ENCODE results near the gene TBL1X.
A peak's percentile ranks its signal among the peaks of the same experiment; 100 is the strongest.
"Not testable (repeated sequence)": the region's sequence is repeated elsewhere in the genome, so short reads cannot be mapped to it uniquely, and the experiment has no call there.

The TBL1X gene

DNA sequence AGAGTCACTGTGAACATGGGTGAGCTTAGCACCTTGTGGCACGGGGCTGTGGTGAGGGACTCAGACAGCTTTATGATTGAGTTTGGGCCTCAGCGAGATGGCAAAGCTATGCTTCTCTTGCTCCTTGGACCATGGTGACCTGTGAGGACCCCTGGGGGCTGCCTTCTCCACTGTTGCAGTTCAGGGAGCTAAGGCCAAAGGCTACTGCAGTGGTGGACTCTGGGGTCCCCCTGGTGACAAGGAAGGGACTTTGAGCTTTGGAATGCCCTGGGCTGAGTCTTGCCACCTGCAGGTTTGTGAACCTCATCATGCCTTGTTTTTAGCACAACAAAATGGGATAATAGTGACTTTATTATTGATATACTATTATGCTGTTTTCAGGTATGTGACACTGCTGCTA, 36.5 kb downstream of the TBL1X start:
- no peak for DNase-seq

- DNase-seq: no peak
Measured at GRCh38 chrX:9503261-9503660, 38.4 kb downstream of the TBL1X start.

- no peak for DNase-seq
Measured at GRCh38 chrX:9510366-9510765, 45.5 kb downstream of the TBL1X start.

- no peak for DNase-seq
Measured at GRCh38 chrX:9510980-9511379, 46.1 kb downstream of the TBL1X start.

- no peak for DNase-seq
Measured at GRCh38 chrX:9515489-9515888, 50.6 kb downstream of the TBL1X start.

GRCh38 chrX:9515973-9516538, 51.2 kb downstream of the TBL1X start:
- no peak for DNase-seq

- no peak for DNase-seq
Measured at GRCh38 chrX:9516635-9517034, 51.8 kb downstream of the TBL1X start.

DNA sequence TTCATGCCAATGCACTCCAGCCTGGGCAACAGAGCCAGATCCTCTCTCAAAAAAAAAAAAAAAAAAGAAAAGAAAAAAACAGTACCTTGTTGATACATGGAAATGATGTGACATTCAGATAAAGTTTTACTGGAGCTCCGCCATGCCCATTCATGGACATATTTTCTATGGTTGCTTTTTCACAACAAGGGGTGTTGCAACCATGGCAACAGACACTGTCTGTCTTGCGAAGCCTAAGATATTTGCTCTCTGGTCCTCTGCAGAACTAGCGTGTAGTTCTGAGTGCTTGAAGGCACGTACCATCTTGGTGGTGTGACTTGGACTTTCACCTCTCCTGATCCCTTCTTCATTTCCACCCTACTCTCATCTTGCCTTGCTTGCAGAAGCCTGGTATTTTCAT, 53.2 kb downstream of the TBL1X start:
- no peak for DNase-seq

GRCh38 chrX:9518889-9519288, 54.0 kb downstream of the TBL1X start:
- DNase-seq: no peak

GRCh38 chrX:9519546-9520216, 54.8 kb downstream of the TBL1X start:
- DNase-seq: no peak

DNA sequence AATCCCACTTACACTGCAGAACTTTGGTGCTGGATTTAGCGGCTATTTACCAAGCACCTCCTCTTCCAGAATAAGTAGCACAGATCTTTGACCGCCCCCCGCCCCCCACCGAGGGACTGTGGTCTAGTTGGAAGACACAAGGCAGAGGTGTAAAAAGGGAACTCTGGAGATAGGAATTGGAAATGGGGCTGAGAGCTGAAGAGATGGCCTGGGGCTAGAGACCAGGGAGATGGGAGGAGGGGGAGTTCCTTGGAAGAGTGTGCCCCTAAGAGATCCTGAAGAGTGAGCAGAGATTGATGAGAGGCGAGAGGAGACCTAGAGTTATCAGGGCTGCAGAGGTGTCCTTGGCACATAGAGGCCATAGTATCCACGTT, 55.3 kb downstream of the TBL1X start:
- no peak for DNase-seq

- DNase-seq: no peak
Measured at GRCh38 chrX:9522378-9523155, 57.7 kb downstream of the TBL1X start.

- DNase-seq: no peak
Measured at GRCh38 chrX:9525511-9526248, 60.8 kb downstream of the TBL1X start.

GRCh38 chrX:9526965-9527364, 62.1 kb downstream of the TBL1X start:
- no peak for DNase-seq

- no peak for DNase-seq
Measured at GRCh38 chrX:9528498-9528897, 63.6 kb downstream of the TBL1X start.

DNA sequence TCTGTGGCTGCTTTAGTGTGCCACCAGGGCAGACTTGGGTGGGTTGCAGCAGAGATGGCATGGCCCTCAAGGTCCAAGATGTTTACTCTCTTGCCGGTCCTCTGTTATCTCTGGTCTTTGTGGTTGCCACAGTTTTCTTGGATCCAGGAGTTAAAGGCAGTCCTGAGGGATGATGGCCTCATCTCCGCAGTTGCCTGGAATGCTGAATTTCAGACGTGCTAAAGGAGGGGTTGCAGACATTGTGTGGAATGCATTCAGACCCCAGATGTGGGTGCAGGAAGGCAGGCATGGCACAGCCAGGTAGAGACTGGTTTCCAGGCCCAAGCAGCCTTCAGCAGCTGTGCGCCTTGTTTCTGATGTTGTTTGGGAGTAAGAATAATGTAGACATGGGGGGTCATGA, 64.4 kb downstream of the TBL1X start:
- no peak for DNase-seq

DNA sequence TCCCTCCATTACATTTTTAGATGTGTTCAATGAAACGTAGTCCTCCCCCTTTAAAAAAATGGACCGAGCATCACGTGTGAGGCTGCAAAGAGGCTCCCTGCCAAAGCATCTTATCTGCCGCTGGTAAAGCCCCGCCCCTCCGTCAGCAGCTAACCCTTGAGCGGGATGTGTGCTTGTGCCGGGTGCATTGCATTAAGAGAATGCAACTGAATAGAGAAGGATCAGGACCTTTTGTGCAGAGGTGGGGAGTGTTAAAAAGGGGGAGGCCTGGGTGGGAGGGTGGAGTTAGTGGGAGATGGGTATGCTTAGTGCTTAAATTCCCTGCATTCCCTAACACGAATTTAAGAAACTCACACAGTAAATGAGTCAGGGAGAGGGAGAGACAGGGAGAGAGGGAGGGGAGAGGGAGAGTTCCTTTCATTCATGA, 66.0 kb downstream of the TBL1X start:
- DNase-seq: peak; percentile 65

- DNase-seq: no peak
Measured at GRCh38 chrX:9532349-9532748, 67.5 kb downstream of the TBL1X start.

DNA sequence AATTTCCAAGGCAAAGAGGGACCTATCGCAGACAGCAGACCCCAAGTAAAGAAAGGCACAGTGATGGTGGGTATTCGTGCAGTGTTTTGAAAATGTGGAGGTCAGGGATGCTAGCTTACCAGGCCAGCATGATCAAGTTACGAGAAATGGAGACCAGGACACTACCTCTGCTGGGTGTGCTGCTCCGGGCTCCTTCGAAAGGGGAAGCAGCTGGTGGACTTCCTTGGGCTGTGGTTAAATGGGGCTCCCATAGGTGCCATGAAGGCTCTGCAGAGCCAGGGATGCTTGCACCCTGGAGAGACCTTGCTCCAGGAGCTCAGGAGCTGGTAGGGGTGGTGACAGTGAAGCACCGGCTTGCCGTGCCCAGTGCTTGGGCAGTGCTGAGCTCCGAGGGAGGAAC, 68.8 kb downstream of the TBL1X start:
- no peak for DNase-seq

GRCh38 chrX:9534686-9535085, 69.8 kb downstream of the TBL1X start:
- DNase-seq: no peak

DNA sequence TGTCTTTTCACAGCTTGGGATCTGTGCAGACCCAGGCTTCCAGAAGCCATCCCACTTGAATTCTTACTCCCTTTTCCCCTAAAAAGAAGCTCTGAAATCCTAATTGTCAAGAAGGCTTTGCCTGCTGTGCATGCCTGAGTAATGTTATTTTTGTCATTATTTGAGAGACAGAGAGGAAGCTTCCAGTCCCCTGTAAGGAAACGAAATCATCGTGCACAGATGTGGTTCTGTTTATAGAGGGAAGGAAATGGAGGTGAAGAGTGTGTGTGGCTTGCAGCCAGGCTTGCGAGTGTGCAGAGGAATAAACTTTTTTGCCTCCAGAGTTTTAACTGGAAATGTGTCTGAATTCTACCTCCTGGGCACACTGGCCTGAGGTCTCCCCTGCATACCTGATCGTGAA, 70.2 kb downstream of the TBL1X start:
- DNase-seq: no peak

GRCh38 chrX:9536156-9536555, 71.3 kb downstream of the TBL1X start:
- DNase-seq: not testable (repeated sequence)

- no peak for DNase-seq
Measured at GRCh38 chrX:9537781-9538180, 72.9 kb downstream of the TBL1X start.

All from NCI-H1436 (cell line).